Measurements from ENCODE around the gene MFF. TPM values are rescaled to one million over a fixed set of nuclear protein-coding genes. Genes with fewer than 3 reads are reported as not detected.

MFF gene
- total and polyA plus RNA-seq, 10 of the 15 experiments (the other 5 are each of a cell fraction or from before 2014, with no cell fraction given) = 19.6 to 131 (median 106) TPM

GRCh38 chr2:227378371-227378782 is 53.3 kb downstream of the MFF start:
- no TSS peak for BruUV-seq (replicated peaks)
- no peak for DNase-seq (ENCODE audit: low read depth, low spot score)
- no peaks in the 10 kb centered on the region for H3K4me1 ChIP-seq (ENCODE audit: control insufficient read depth, insufficient read depth, low read length)
- RAD21 ChIA-PET (ENCODE audit: unreplicated experiment) = interaction anchor here (1.1 to 1.9 kb wide), 2 partner anchors 21 to 97 kb away, joined by 4 read pairs; no protein-coding TSS in a partner anchor
- no peak overlapping the region for H3K9ac ChIP-seq (ENCODE audit: control insufficient read depth, insufficient read depth, low read length)
- CTCF ChIA-PET = interaction anchor here (1.0 to 1.8 kb wide), 4 partner anchors 8 to 387 kb away, joined by 3 to 7 read pairs (median 3); no protein-coding TSS in a partner anchor
- H3K36me3 ChIP-seq (ENCODE audit: control insufficient read depth in 2 of 2, insufficient read depth in 2 of 2, low read length in 1 of 2) = no peaks in the 10 kb centered on the region
- in situ Hi-C loops (cut with MboI) = no loop called here
- no peaks in the 10 kb centered on the region for H4K20me1 ChIP-seq (ENCODE audit: control insufficient read depth, insufficient read depth)
- no peaks in the 10 kb centered on the region for H3K27me3 ChIP-seq (replicated peaks in 1 of 2; ENCODE audit: control insufficient read depth in 2 of 2, insufficient read depth in 2 of 2, low read length in 1 of 2)
- no peak for FAIRE-seq
- POLR2A ChIA-PET = no interaction called here
- no peak overlapping the region for H2AFZ ChIP-seq (ENCODE audit: control insufficient read depth, low read depth, low read length)
- intact Hi-C loops (cut with micrococcal nuclease; ENCODE audit: unreplicated experiment) = no loop called here
- ATAC-seq = no peak
- H3K79me2 ChIP-seq (ENCODE audit: control insufficient read depth, insufficient read depth, low read length) = no peaks in the 10 kb centered on the region
- no peak overlapping the region for H3K27ac ChIP-seq (ENCODE audit: control insufficient read depth, insufficient read depth)
- H3K4me3 ChIP-seq = no peak overlapping the region
- 36% methylated on average over 4 of the region's 4 CpGs for WGBS (ENCODE audit: insufficient coverage, insufficient replicate concordance, low lambda C conversion rate, missing lambda C conversion rate)
- no peak overlapping the region for H3K4me2 ChIP-seq (ENCODE audit: control insufficient read depth, insufficient read depth)
- no peaks in the 10 kb centered on the region for H3K9me3 ChIP-seq (replicated peaks; ENCODE audit: control insufficient read depth, insufficient read depth, low read length)
- SMC1A ChIA-PET (ENCODE audit: uncharacterized antibody, unreplicated experiment) = interaction anchor here (0.6 to 1.2 kb wide), 3 partner anchors 8 to 28 kb away, joined by 3 to 4 read pairs (median 3); no protein-coding TSS in a partner anchor
- TF ChIP-seq RELA (IDR thresholded peaks at IDR 0.05; ENCODE audit: borderline replicate concordance, partially characterized antibody) (no peak), TCF3 (IDR thresholded peaks at IDR 0.05; ENCODE audit: borderline replicate concordance, insufficient read depth, low read depth, low read length) (no peak), ZNF217 (IDR thresholded peaks at IDR 0.05) (no peak), TBL1XR1 (IDR thresholded peaks at IDR 0.05; ENCODE audit: low read depth, low read length) (no peak), CEBPZ (IDR thresholded peaks at IDR 0.05; ENCODE audit: low read depth, low read length) (no peak), POLR2AphosphoS5 (IDR thresholded peaks at IDR 0.05; ENCODE audit: low read length) (no peak), EED (IDR thresholded peaks at IDR 0.05; ENCODE audit: low read depth) (no peak), SUZ12 (IDR thresholded peaks at IDR 0.05; ENCODE audit: unreplicated experiment) (no peak)
- TF ChIP-seq, protein P1, sequence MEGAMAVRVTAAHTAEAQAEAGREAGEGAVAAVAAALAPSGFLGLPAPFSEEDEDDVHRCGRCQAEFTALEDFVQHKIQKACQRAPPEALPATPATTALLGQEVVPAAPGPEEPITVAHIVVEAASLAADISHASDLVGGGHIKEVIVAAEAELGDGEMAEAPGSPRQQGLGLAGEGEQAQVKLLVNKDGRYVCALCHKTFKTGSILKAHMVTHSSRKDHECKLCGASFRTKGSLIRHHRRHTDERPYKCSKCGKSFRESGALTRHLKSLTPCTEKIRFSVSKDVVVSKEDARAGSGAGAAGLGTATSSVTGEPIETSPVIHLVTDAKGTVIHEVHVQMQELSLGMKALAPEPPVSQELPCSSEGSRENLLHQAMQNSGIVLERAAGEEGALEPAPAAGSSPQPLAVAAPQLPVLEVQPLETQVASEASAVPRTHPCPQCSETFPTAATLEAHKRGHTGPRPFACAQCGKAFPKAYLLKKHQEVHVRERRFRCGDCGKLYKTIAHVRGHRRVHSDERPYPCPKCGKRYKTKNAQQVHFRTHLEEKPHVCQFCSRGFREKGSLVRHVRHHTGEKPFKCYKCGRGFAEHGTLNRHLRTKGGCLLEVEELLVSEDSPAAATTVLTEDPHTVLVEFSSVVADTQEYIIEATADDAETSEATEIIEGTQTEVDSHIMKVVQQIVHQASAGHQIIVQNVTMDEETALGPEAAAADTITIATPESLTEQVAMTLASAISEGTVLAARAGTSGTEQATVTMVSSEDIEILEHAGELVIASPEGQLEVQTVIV (IDR thresholded peaks at IDR 0.05; ENCODE audit: borderline replicate concordance, partially characterized antibody) = no peak
- TF ChIP-seq, protein P2, sequence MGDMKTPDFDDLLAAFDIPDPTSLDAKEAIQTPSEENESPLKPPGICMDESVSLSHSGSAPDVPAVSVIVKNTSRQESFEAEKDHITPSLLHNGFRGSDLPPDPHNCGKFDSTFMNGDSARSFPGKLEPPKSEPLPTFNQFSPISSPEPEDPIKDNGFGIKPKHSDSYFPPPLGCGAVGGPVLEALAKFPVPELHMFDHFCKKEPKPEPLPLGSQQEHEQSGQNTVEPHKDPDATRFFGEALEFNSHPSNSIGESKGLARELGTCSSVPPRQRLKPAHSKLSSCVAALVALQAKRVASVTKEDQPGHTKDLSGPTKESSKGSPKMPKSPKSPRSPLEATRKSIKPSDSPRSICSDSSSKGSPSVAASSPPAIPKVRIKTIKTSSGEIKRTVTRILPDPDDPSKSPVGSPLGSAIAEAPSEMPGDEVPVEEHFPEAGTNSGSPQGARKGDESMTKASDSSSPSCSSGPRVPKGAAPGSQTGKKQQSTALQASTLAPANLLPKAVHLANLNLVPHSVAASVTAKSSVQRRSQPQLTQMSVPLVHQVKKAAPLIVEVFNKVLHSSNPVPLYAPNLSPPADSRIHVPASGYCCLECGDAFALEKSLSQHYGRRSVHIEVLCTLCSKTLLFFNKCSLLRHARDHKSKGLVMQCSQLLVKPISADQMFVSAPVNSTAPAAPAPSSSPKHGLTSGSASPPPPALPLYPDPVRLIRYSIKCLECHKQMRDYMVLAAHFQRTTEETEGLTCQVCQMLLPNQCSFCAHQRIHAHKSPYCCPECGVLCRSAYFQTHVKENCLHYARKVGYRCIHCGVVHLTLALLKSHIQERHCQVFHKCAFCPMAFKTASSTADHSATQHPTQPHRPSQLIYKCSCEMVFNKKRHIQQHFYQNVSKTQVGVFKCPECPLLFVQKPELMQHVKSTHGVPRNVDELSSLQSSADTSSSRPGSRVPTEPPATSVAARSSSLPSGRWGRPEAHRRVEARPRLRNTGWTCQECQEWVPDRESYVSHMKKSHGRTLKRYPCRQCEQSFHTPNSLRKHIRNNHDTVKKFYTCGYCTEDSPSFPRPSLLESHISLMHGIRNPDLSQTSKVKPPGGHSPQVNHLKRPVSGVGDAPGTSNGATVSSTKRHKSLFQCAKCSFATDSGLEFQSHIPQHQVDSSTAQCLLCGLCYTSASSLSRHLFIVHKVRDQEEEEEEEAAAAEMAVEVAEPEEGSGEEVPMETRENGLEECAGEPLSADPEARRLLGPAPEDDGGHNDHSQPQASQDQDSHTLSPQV (IDR thresholded peaks at IDR 0.05) = no peak
- TF ChIP-seq, protein P3, sequence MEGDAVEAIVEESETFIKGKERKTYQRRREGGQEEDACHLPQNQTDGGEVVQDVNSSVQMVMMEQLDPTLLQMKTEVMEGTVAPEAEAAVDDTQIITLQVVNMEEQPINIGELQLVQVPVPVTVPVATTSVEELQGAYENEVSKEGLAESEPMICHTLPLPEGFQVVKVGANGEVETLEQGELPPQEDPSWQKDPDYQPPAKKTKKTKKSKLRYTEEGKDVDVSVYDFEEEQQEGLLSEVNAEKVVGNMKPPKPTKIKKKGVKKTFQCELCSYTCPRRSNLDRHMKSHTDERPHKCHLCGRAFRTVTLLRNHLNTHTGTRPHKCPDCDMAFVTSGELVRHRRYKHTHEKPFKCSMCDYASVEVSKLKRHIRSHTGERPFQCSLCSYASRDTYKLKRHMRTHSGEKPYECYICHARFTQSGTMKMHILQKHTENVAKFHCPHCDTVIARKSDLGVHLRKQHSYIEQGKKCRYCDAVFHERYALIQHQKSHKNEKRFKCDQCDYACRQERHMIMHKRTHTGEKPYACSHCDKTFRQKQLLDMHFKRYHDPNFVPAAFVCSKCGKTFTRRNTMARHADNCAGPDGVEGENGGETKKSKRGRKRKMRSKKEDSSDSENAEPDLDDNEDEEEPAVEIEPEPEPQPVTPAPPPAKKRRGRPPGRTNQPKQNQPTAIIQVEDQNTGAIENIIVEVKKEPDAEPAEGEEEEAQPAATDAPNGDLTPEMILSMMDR (IDR thresholded peaks at IDR 0.05 in 2 of 3, conservative IDR thresholded peaks at IDR 0.05 in 1 of 3; ENCODE audit: control insufficient read depth in 2 of 3, extremely low read depth in 1 of 3, insufficient read depth in 1 of 3, low read depth in 3 of 3, low read length in 3 of 3) = no peak
